SU-DHL-6 (cell line): ENCODE data around the gene BICD1.

Source experiments
- H2AFZ ChIP-seq: fragments of 200-600 bp; sonication (generic); 2 replicates; pipeline ENCODE4 v1.6.1; 2014; ENCODE audit warnings: low read depth, mild to moderate bottlenecking, moderate library complexity, mixed read lengths, antibody characterized with exemption, low read length; ENCODE audit not compliant: severe bottlenecking
- H3F3A ChIP-seq: fragments of 200-600 bp; shearing (Covaris generic); 2 replicates; pipeline ENCODE4 v1.6.0; 2016; ENCODE audit warnings: antibody characterized with exemption, mild to moderate bottlenecking; ENCODE audit not compliant: insufficient read depth
- H3K27ac ChIP-seq: fragments of 200-600 bp; sonication (generic); 2 replicates; pipeline ENCODE4 v1.5.1; 2016; ENCODE audit warnings: low read depth, mild to moderate bottlenecking, low read length, moderate library complexity, mixed read lengths
- H3K27me3 ChIP-seq: fragments of 200-600 bp; sonication (generic), shearing (Covaris generic); 2 replicates; pipeline ENCODE4 v1.6.0; 2014; ENCODE audit warnings: mild to moderate bottlenecking, low read length
- H3K36me3 ChIP-seq: fragments of 200-600 bp; sonication (generic); 2 replicates; pipeline ENCODE4 v1.6.1; 2014; ENCODE audit warnings: mild to moderate bottlenecking, low read length, mixed read lengths
- H3K4me2 ChIP-seq: fragments of 300-600, 200-600 bp; shearing (Covaris generic), sonication (generic); 2 replicates; pipeline ENCODE4 v1.6.0; 2014; ENCODE audit warnings: low read length, low read depth, mild to moderate bottlenecking; ENCODE audit not compliant: poor library complexity, severe bottlenecking
- H3K4me3 ChIP-seq: fragments of 200-600 bp; sonication (generic); 2 replicates; pipeline ENCODE4 v1.5.1; 2014; ENCODE audit warnings: antibody characterized with exemption, low read length, mild to moderate bottlenecking, mixed read lengths; ENCODE audit not compliant: insufficient read depth, poor library complexity, severe bottlenecking
- H3K79me2 ChIP-seq: fragments of 200-600 bp; sonication (generic); 2 replicates; pipeline ENCODE4 v1.6.1; 2014; ENCODE audit warnings: mild to moderate bottlenecking, low read length, moderate library complexity; ENCODE audit not compliant: insufficient read depth
- H3K9ac ChIP-seq: fragments of 200-600 bp; sonication (generic); 2 replicates; pipeline ENCODE4 v1.7.0; 2014; ENCODE audit warnings: mild to moderate bottlenecking, low read length
- H3K9me2 ChIP-seq: fragments of 200-600 bp; sonication (generic); replicated peaks from 2 replicates; pipeline ENCODE4 v1.6.1; 2014; ENCODE audit warnings: low read length; ENCODE audit not compliant: insufficient read depth
- H3K9me3 ChIP-seq: fragments of 200-600 bp; sonication (generic); 2 replicates; pipeline ENCODE4 v1.6.1; 2014; ENCODE audit warnings: low read length, mixed read lengths; ENCODE audit not compliant: insufficient read depth
- H4K20me1 ChIP-seq: fragments of 200-600 bp; sonication (generic); 2 replicates; pipeline ENCODE4 v1.6.1; 2014; ENCODE audit warnings: low read depth, mild to moderate bottlenecking, antibody characterized with exemption, low read length, moderate library complexity, mixed read lengths
- EZH2phosphoT487 ChIP-seq: fragments of 200-600 bp; sonication (generic), shearing (Covaris generic); conservative IDR thresholded peaks from 2 replicates; pipeline ENCODE4 v1.6.1; 2018; ENCODE audit warnings: mild to moderate bottlenecking, antibody characterized with exemption, low read length, moderate library complexity, mixed read lengths
- TF ChIP-seq, protein P1 (sequence below): fragments of 200-600 bp; sonication (generic); IDR thresholded peaks from one replicate; pipeline ENCODE4 v1.5.1; 2017; ENCODE audit warnings: antibody characterized with exemption, mild to moderate bottlenecking, low read length, moderate library complexity; ENCODE audit not compliant: insufficient read depth, poor library complexity, severe bottlenecking

Gene BICD1

DNA sequence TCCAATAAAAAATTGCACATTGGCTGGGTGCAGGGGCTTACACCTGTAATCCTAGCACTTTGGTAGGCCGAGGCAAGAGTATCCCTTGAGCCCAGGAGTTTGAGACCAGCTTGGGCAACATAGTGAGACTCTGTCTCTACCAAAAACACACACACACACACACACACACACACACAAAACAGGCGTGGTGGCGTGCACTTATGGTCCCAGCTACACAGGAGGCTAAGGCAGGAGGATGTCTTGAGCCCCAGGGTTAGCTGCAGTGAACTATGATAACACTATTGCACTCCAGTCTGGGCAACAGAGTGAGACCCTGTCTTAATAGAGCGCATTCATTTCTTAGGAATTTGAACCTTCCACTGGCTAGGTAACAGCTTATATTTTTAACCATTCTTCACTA, 42.9 kb upstream of the BICD1 start:
- H2AFZ ChIP-seq: no peak overlapping the region
- TF ChIP-seq, protein P1, sequence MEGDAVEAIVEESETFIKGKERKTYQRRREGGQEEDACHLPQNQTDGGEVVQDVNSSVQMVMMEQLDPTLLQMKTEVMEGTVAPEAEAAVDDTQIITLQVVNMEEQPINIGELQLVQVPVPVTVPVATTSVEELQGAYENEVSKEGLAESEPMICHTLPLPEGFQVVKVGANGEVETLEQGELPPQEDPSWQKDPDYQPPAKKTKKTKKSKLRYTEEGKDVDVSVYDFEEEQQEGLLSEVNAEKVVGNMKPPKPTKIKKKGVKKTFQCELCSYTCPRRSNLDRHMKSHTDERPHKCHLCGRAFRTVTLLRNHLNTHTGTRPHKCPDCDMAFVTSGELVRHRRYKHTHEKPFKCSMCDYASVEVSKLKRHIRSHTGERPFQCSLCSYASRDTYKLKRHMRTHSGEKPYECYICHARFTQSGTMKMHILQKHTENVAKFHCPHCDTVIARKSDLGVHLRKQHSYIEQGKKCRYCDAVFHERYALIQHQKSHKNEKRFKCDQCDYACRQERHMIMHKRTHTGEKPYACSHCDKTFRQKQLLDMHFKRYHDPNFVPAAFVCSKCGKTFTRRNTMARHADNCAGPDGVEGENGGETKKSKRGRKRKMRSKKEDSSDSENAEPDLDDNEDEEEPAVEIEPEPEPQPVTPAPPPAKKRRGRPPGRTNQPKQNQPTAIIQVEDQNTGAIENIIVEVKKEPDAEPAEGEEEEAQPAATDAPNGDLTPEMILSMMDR: no peak
- no peak for TF ChIP-seq EZH2phosphoT487
- H3K9ac ChIP-seq: no peak overlapping the region
- H3K27ac ChIP-seq: no peak overlapping the region
- no peaks in the 10 kb centered on the region for H3K9me3 ChIP-seq
- no peak overlapping the region for H3K4me2 ChIP-seq
- no peaks in the 10 kb centered on the region; the same call in 1 of the 2 replicates for H3F3A ChIP-seq
- H3K27me3 ChIP-seq: no peaks in the 10 kb centered on the region
- H4K20me1 ChIP-seq: no peaks in the 10 kb centered on the region
- H3K79me2 ChIP-seq: no peaks in the 10 kb centered on the region
- H3K4me3 ChIP-seq: no peak overlapping the region
- H3K9me2 ChIP-seq: no peaks in the 10 kb centered on the region
- no peaks in the 10 kb centered on the region for H3K36me3 ChIP-seq

DNA sequence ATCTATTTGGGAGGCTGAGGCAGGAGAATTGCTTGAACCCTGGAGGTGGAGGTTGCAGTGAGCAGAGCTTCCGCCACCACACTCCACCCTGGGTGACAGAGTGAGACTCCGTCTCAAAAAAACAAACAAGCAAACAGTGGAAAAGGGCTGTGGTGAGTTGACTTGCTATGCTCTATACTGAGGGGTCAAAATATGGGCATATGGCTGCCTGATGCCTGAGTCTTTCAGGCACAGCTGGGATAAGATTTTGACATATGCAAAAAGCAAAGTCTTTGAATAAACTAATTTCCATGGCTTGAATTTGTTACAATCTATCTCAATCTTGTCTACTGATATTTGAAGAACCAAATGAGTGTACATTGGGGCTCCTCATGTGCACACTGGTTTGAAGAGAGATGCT, 40.4 kb upstream of the BICD1 start:
- H3K27me3 ChIP-seq: no peaks in the 10 kb centered on the region
- no peak overlapping the region for H2AFZ ChIP-seq
- H3K9me3 ChIP-seq: no peaks in the 10 kb centered on the region
- H4K20me1 ChIP-seq: no peaks in the 10 kb centered on the region
- no peak overlapping the region for H3K4me2 ChIP-seq
- H3K4me3 ChIP-seq: no peak overlapping the region
- no peaks in the 10 kb centered on the region for H3K79me2 ChIP-seq
- no peaks in the 10 kb centered on the region for H3K9me2 ChIP-seq
- H3F3A ChIP-seq: no peaks in the 10 kb centered on the region; the same call in 1 of the 2 replicates
- H3K27ac ChIP-seq: no peak overlapping the region
- no peak for TF ChIP-seq EZH2phosphoT487
- TF ChIP-seq, protein P1: no peak
- H3K36me3 ChIP-seq: no peaks in the 10 kb centered on the region
- H3K9ac ChIP-seq: no peak overlapping the region

DNA sequence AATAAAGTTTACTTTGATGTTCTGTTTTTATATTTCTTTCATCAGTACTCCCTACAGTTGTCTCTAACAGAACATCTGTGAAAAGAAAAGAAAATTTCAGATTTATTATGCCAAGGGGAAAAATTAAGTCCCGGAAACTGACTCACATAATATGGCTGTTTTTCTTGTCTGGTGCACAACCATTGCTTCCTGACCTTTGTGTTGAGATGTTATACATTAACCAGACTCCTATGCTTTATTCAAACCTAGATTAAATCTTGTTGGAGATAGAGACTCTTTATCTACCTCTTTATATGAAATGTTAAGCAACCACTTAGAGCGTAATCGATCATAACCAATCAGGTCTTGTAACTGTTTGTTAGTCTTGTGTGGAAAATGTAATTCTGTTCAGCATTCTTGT, 37.6 kb upstream of the BICD1 start:
- Histone ChIP-seq H3K36me3 (no peaks in the 10 kb centered on the region), H3K9me3 (no peaks in the 10 kb centered on the region), H3K79me2 (no peaks in the 10 kb centered on the region), H3K27me3 (no peaks in the 10 kb centered on the region), H3K9ac (no peak overlapping the region), H3K9me2 (no peaks in the 10 kb centered on the region), H3K27ac (no peak overlapping the region), H4K20me1 (no peaks in the 10 kb centered on the region), H3F3A (no peaks in the 10 kb centered on the region), H2AFZ (no peak overlapping the region), H3K4me2 (no peak overlapping the region), H3K4me3 (no peak overlapping the region)
- TF ChIP-seq, protein P1: no peak
- no peak for TF ChIP-seq EZH2phosphoT487
